K562 (cell line): ENCODE measurements around the gene GABRA4.

ENCODE experiments used
- EZH2 ChIP-seq: IDR thresholded peaks from 2 replicates; pipeline ENCODE4 v1.6.1; 2012; ENCODE audit warnings: low read depth, mild to moderate bottlenecking, inconsistent platforms, low read length, borderline replicate concordance
- POLR2A ChIP-seq: fragments of 450-650 bp; conservative IDR thresholded peaks from 2 replicates; pipeline ENCODE4 v1.6.1; 2016

- TF ChIP-seq EZH2 (no peak), POLR2A (no peak)
Measured at GRCh38 chr4:46900082-46900481, 93.3 kb downstream of the GABRA4 start.
